ENCODE measurements around the gene MRPL16.

DNA sequence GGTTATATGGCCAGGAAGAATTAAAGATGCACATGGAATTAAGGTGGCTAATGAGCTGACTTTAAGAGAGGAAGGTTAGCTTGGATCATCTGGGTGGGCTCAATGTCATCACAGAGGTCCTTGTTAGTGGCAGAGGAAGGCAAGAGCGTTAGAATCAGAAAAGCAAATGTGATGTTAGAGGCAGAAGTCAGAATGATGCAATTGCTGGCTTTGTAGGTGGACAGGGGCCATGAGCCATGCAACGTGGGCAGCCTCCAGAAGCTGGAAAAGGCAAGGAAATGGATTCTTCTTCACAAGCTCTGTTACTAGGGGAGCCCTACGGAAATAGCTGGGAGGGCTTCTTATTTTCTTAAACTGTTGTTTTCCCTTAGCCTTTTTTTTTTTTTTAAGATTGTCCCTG is 37.0 kb upstream of the MRPL16 start:
- TF ChIP-seq, protein P1, sequence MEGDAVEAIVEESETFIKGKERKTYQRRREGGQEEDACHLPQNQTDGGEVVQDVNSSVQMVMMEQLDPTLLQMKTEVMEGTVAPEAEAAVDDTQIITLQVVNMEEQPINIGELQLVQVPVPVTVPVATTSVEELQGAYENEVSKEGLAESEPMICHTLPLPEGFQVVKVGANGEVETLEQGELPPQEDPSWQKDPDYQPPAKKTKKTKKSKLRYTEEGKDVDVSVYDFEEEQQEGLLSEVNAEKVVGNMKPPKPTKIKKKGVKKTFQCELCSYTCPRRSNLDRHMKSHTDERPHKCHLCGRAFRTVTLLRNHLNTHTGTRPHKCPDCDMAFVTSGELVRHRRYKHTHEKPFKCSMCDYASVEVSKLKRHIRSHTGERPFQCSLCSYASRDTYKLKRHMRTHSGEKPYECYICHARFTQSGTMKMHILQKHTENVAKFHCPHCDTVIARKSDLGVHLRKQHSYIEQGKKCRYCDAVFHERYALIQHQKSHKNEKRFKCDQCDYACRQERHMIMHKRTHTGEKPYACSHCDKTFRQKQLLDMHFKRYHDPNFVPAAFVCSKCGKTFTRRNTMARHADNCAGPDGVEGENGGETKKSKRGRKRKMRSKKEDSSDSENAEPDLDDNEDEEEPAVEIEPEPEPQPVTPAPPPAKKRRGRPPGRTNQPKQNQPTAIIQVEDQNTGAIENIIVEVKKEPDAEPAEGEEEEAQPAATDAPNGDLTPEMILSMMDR (IDR thresholded peaks at IDR 0.05): no peak
- no peak for TF ChIP-seq EP300 (IDR thresholded peaks at IDR 0.05; ENCODE audit: borderline replicate concordance in 1 of 2, low read depth in 1 of 2, low read length in 1 of 2)
